Fibroblast of the aortic adventitia (primary cell): ENCODE data around the gene CAPN11. TPM values are rescaled to one million over a fixed set of nuclear protein-coding genes. Genes with fewer than 3 reads are reported as not detected.
"Not testable (repeated sequence)": the region's sequence is repeated elsewhere in the genome, so short reads cannot be mapped to it uniquely, and the experiment has no call there.

Experiments
- DNase-seq: peaks from one replicate; pipeline ENCODE4 v3.0.0-alpha.2; 2010; ENCODE audit warnings: low read depth
- H3K4me3 ChIP-seq: 2 replicates; pipeline ENCODE4 v1.5.1; 2011; ENCODE audit warnings: low read depth, mild to moderate bottlenecking, control low read depth, low read length, moderate library complexity
- total RNA-seq: library from RNA; depleted of rRNA; stranded (reverse); fragments of >200 nt; gene quantifications from 2 replicates; pipeline ENCODE4 v1.2.3, GENCODE V29; 2012; ENCODE audit warnings: low replicate concordance
- TF ChIP-seq, protein P1 (sequence below): IDR thresholded peaks from 2 replicates; pipeline ENCODE4 v1.5.1; 2011; ENCODE audit warnings: mild to moderate bottlenecking, low read length, control low read depth, inconsistent platforms; ENCODE audit not compliant: insufficient read depth

Gene CAPN11
- total RNA-seq, 1 donor, result not detected

DNA sequence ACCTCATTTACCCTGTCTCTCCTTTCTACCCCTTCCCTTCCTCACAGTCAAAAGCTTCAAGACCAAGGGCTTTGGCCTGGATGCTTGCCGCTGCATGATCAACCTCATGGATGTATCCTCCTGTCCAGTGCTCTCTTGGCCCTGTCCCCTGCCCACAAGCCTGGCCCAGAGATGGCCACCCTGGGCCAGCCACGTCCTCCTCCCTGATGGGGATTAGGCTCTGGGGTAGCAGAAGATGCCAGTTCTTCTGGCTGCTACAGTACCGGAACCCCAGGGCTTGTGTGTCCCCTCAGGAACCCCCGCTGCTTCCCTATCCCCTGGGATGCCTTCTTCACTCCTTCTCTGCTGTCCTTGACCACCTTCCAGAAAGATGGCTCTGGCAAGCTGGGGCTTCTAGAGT, 22.3 kb downstream of the CAPN11 start:
- TF ChIP-seq, protein P1, sequence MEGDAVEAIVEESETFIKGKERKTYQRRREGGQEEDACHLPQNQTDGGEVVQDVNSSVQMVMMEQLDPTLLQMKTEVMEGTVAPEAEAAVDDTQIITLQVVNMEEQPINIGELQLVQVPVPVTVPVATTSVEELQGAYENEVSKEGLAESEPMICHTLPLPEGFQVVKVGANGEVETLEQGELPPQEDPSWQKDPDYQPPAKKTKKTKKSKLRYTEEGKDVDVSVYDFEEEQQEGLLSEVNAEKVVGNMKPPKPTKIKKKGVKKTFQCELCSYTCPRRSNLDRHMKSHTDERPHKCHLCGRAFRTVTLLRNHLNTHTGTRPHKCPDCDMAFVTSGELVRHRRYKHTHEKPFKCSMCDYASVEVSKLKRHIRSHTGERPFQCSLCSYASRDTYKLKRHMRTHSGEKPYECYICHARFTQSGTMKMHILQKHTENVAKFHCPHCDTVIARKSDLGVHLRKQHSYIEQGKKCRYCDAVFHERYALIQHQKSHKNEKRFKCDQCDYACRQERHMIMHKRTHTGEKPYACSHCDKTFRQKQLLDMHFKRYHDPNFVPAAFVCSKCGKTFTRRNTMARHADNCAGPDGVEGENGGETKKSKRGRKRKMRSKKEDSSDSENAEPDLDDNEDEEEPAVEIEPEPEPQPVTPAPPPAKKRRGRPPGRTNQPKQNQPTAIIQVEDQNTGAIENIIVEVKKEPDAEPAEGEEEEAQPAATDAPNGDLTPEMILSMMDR, result no peak
- DNase-seq, result no peak
- H3K4me3 ChIP-seq, result no peak overlapping the region

DNA sequence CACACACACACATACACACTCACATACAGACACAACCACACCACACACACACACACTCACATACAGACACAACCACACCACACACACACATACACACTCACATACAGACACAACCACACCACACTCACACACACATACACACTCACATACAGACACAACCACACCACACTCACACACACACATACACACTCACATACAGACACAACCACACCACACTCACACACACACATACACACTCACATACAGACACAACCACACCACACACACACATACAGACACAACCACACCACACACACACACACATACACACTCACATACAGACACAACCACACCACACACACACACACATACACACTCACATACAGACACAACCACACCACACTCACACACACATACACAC, 23.2 kb downstream of the CAPN11 start:
- not testable (repeated sequence) for DNase-seq, H3K4me3 ChIP-seq

DNA sequence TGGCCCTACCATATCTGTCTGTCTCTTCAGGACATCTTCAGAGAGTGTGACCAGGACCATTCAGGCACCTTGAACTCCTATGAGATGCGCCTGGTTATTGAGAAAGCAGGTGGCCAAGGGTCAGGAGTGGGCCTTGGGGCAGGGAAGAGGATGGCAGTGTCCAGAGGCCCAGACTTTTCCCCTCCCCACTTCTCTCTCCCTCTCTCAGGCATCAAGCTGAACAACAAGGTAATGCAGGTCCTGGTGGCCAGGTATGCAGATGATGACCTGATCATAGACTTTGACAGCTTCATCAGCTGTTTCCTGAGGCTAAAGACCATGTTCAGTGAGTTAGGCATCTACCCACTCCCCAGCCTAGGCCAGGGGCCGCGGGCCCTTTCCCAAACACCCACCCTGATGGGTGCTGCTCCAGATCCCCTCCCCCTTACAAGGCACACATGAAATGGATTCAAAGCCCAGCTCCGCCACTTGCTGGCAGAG, 24.3 kb downstream of the CAPN11 start:
- TF ChIP-seq, protein P1, result no peak
- no peak for DNase-seq
- H3K4me3 ChIP-seq, result no peak overlapping the region

DNA sequence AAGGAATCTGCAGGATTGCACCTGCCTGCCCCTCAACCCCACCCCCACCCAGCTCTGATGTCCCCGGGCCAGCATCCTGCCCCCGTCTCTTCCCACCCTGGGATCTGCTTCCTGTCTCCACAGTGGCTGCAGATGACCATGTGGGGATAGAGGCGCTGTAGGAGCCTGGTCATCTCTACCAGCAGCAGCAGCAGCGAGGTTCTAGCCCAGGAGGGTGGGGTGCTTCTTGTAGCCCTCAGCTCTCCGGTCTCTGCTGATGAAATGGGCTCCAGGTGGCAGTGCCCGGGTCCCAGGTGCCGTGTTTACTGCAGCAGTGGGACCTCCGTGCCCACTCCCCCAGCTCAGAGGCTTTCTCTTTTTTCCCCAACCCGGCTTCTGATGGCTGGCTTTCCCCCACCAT, 25.2 kb downstream of the CAPN11 start:
- DNase-seq, result no peak
- no peak overlapping the region for H3K4me3 ChIP-seq
- TF ChIP-seq, protein P1, result no peak

DNA sequence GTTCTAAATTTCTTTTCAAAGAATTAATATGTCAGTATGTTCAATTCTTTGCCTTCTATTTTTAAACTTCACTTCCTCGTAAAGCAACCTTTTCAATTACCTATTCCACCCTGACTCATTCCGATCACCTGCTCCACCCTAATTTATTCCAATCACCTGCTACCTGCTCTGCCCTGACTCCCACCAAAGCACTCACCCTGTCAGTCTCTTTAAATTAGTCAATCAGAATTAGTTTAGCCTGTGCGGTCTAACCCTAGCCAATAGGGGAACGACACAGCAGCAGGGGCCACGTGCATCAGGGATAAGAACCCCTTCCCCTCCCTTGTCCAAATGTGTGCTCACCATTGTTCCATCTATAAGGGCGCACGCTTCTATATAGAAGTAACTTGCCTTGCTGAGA, 26.7 kb downstream of the CAPN11 start:
- not testable (repeated sequence) for H3K4me3 ChIP-seq, DNase-seq

DNA sequence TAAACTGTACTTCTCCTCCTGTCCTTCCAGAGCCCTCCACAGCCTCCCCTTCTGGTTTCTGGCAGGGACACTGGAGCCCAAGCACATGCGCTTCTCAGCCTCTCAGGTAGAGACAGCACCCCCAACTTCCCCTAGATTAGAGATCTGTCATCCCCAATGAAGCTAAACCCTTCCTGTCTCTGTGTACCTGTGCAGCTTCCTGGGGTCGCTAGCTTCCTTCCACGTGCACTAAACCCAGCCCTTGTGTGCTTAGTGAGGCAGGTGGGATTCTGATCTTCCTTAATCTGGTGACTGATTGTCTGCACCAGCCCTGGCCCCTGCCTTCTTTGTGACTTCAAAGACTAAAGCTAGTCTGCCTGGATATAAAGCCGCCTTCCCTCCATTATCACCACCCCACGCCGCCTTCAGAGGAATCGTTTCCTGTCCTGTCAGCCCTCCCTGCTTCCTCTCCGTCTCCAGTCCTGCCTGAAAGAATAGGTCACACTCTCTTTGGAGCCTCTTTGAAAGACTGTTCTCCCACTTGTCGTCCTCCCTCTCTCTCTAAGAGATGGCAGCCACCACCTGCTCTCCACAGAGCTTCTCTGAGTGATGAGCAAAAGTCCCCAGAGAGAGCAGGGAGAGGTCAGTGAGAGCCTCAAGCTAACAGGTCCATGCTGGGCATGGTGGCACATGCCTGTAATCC, 27.5 kb downstream of the CAPN11 start:
- no peak overlapping the region for H3K4me3 ChIP-seq
- TF ChIP-seq, protein P1, result no peak
- no peak for DNase-seq

DNA sequence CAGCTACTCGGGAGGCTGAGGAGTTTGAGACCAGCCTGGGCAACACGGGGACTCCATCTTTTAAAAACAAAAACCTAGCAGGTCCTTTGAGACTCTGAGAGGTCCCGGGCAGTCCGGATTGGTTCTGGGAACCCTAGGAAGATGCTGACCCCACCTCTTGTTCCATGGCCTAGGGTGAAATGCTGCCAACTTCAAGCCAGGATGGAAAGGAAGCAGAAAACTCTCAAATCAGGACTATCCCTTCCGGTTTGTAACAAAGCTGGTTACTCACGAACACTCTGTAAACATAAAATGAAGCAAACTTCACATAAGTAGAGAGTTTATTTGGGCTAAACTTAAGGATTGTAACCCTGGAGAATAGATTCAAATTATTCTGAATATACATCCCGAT, 28.0 kb downstream of the CAPN11 start:
- no peak overlapping the region for H3K4me3 ChIP-seq
- TF ChIP-seq, protein P1, result no peak
- no peak for DNase-seq

DNA sequence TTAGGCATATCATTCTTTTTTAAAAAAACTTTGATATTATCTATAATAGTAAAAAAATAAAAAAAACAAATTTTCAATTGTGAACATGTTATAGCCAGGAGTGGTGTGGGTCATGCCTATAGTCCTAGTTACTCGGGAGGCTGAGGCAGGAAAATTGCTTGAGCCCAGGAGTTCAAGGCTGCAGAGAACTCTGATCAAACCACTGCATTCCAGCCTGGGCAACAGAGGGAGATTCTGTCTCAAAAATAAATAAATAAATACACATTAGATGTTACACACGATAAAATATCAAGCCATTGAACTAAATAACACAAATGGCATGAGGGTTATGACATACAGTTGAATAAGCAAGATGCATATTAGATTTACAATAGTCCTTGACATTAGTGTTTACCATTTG, 30.2 kb downstream of the CAPN11 start:
- H3K4me3 ChIP-seq, result no peak overlapping the region
- no peak for DNase-seq
- TF ChIP-seq, protein P1, result no peak
